ENCODE measurements around the gene TAS1R3.
A peak's percentile ranks its signal among the peaks of the same experiment; 100 is the strongest.

GRCh38 chr1:1291548-1292441 lies 39.3 kb upstream of the TAS1R3 start:
- peak; percentile 65 to 72 (median 72) for TF ChIP-seq CTCF (IDR thresholded peaks at IDR 0.05 in 2 of 3, conservative IDR thresholded peaks at IDR 0.05 in 1 of 3; ENCODE audit: borderline replicate concordance in 1 of 3, insufficient read depth in 1 of 3, low read depth in 2 of 3, low read length in 2 of 3)
- TF ChIP-seq EZH2phosphoT487 (IDR thresholded peaks at IDR 0.05; ENCODE audit: borderline replicate concordance), result no peak
- TF ChIP-seq EGR1 (IDR thresholded peaks at IDR 0.05; ENCODE audit: low read depth), result no peak
- no peak for TF ChIP-seq ZNF274 (IDR thresholded peaks at IDR 0.05; ENCODE audit: low read depth, low read length)
- TF ChIP-seq, protein P1, sequence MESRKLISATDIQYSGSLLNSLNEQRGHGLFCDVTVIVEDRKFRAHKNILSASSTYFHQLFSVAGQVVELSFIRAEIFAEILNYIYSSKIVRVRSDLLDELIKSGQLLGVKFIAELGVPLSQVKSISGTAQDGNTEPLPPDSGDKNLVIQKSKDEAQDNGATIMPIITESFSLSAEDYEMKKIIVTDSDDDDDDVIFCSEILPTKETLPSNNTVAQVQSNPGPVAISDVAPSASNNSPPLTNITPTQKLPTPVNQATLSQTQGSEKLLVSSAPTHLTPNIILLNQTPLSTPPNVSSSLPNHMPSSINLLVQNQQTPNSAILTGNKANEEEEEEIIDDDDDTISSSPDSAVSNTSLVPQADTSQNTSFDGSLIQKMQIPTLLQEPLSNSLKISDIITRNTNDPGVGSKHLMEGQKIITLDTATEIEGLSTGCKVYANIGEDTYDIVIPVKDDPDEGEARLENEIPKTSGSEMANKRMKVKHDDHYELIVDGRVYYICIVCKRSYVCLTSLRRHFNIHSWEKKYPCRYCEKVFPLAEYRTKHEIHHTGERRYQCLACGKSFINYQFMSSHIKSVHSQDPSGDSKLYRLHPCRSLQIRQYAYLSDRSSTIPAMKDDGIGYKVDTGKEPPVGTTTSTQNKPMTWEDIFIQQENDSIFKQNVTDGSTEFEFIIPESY (IDR thresholded peaks at IDR 0.05; ENCODE audit: extremely low read depth, insufficient replicate concordance, low read length), result no peak
- TF ChIP-seq CEBPB (IDR thresholded peaks at IDR 0.05; ENCODE audit: low read depth), result no peak
- no peak for TF ChIP-seq EZH2 (IDR thresholded peaks at IDR 0.05)
- no peak for TF ChIP-seq REST (IDR thresholded peaks at IDR 0.05; ENCODE audit: low read depth)
- no peak for TF ChIP-seq MAX (IDR thresholded peaks at IDR 0.05)
- no peak for TF ChIP-seq POLR2A (IDR thresholded peaks at IDR 0.05; ENCODE audit: borderline replicate concordance, extremely low read depth, insufficient read depth, insufficient read length)
- TF ChIP-seq RAD21 (IDR thresholded peaks at IDR 0.05; ENCODE audit: low read depth), result peak; percentile 86
- no peak for TF ChIP-seq POLR2AphosphoS5 (IDR thresholded peaks at IDR 0.05; ENCODE audit: low read depth, low read length)

Data from HCT116 (cell line).